ENCODE data around the gene KRTAP4-4.
"Not testable (repeated sequence)": the region's sequence is repeated elsewhere in the genome, so short reads cannot be mapped to it uniquely, and the experiment has no call there.

Gene KRTAP4-4

GRCh38 chr17:41148971-41149651, 11.4 kb downstream of the KRTAP4-4 start:
- DNase-seq (ENCODE audit: low read depth) = not testable (repeated sequence)

GRCh38 chr17:41147531-41148204, 12.9 kb downstream of the KRTAP4-4 start:
- no peak for DNase-seq (ENCODE audit: low read depth)

GRCh38 chr17:41145261-41145660, 15.3 kb downstream of the KRTAP4-4 start:
- DNase-seq (ENCODE audit: low read depth) = no peak

- DNase-seq (ENCODE audit: low read depth) = no peak
These were observed 15.7 kb downstream of the KRTAP4-4 start for GRCh38 chr17:41144846-41145245.

GRCh38 chr17:41141361-41141760, 19.2 kb downstream of the KRTAP4-4 start:
- DNase-seq (ENCODE audit: low read depth) = no peak

DNA sequence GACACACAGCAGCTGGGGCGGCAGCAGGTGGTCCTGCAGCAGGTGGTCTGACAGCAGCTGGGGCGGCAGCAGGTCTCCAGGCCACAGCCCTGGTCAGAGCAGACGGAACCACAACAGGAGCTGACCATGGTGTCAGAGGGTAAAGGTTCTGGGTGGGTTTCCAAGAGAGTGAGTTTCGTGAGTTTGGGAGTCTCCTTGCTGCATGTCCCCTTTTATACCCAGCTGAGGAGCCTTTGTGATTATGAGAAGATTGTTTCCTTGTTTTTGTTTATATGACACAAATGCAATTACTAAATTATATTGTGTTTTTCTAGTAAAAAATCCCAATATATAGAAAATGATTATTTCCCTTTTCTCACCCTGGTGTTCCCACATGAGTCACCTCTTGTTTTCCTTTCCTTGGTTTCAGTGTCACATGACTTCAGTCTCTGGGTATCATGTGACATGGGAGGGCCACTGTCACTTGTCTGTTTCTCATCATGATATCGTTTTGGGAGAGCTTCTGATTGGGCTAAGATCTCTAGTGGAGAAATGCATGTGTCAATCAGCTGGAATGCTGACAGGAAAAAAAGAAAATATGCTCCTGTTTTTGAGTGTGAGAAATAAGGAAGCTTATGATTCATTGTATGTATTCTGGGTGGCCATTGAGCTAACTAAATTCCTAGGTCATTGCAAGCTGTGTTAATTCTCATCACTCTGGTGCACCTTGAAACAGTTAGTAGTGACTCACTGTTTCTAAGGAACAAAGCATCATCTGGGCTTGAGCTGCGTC, 20.0 kb downstream of the KRTAP4-4 start, which contains the start of gene KRTAP4-6:
KRTAP4-6 (minus strand) TSS at position 185 of the 772 bp plus-strand sequence; CDS start at position 128, 57 bp downstream.
- no peak for DNase-seq (ENCODE audit: low read depth)

DNA sequence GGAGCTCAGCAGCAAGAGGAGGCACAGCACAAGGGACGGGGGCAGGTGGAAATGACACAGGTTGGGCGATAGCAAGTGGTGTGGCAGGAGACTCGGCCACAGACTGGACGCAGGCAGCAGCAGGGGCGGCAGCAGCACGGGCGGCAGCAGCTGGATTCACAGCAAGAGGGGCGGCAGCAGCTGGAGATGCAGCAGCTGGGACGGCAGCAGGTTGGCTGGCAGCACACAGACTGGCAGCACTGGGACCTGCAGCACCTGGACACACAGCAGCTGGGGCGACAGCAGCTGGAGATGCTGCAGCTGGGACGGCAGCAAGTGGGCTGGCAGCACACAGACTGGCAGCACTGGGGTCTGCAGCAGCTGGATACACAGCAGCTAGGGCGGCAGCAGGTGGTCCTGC, 20.7 kb downstream of the KRTAP4-4 start:
- not testable (repeated sequence) for DNase-seq (ENCODE audit: low read depth)

DNA sequence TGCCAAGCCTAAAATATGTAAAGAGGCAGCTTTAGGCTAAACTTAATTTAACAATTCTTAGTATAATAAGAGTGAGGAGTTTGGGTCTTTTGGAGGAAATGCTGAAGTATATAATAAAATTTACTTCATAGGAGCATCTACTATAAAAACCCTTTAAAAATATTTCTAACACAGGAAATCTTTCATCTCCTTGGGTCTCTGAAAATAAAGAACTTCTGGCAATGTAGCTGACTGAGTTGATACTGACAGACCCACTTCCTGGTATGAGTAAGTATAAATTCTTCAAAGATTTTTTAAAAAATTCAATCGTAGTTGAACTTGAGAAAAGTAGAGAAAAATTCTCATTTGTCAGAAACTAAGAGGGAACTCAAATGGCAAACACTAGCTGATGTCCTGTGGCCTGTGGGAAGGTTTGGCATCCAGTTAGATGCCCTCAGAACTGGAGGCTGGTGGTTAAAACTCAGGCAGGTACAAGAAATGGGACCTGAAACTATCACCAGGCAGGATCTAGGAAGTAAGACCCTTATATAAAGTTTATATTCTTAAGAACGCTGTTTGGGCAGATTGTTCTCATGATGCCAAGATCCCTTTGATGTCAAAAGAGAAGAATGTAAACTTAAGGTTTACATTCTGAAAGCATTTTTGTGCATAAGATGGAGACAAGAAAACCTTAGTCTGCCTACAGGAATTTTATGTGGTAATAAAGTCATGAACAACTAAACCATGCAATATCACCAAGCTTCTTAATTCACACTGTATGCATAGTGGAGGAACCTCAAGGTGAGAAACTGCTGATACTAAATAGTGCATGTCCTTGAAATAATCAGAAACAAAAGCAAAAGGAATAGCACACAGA, 26.4 kb downstream of the KRTAP4-4 start:
- no peak for DNase-seq (ENCODE audit: low read depth)

- DNase-seq (ENCODE audit: low read depth) = no peak
These were observed 28.6 kb downstream of the KRTAP4-4 start for GRCh38 chr17:41131979-41132378.

DNA sequence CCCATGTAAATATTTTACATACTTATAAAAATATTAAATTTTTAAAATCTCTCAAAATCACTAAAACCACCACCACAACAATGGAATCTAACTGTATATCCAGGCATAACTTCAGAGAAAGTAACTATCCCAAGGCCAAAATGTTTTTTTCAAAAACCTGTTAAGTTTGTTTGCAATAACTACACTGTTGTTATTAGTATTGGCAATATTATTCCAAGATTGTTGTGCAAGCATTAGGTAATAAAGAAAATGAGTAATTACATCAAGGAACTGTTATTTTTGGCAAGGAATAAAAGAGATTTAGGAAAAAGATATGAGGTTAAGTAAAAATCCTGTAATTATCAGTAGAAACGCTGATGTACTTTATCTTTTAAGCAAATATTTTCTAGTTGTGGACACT, 33.2 kb downstream of the KRTAP4-4 start:
- no peak for DNase-seq (ENCODE audit: low read depth)

GRCh38 chr17:41126412-41126811, 34.1 kb downstream of the KRTAP4-4 start:
- no peak for DNase-seq (ENCODE audit: low read depth)

GRCh38 chr17:41125064-41125463, 35.5 kb downstream of the KRTAP4-4 start:
- no peak for DNase-seq (ENCODE audit: low read depth)

- not testable (repeated sequence) for DNase-seq (ENCODE audit: low read depth)
These were observed 36.6 kb downstream of the KRTAP4-4 start, which contains the start of gene KRTAP4-12 for GRCh38 chr17:41123991-41124371. TSS of gene KRTAP4-12 (minus strand) at chr17:41124182. CDS start at chr17:41124122, 60 bp downstream.

- DNase-seq (ENCODE audit: low read depth) = not testable (repeated sequence)
These were observed 37.1 kb downstream of the KRTAP4-4 start for GRCh38 chr17:41123292-41123990.

DNA sequence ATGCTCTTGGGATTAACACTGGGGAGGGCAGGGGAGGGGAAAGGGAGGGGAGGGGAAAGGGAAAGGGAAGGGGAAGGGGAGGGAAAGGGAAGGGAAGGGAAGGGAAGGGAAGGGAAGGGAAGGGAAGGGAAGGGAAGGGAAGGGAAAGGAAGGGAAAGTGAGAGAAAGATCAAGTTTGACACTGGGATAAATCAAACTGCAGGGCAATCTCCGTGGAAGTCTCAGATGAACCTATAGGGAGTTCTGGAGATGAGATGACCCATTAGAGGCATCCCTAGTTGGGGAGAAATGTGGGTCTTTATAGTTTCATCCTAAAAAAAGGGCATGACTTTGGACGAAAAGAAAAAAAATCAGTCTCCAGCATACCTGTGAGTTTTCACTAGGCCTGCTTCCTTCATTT, 38.8 kb downstream of the KRTAP4-4 start:
- DNase-seq (ENCODE audit: low read depth) = no peak

DNA sequence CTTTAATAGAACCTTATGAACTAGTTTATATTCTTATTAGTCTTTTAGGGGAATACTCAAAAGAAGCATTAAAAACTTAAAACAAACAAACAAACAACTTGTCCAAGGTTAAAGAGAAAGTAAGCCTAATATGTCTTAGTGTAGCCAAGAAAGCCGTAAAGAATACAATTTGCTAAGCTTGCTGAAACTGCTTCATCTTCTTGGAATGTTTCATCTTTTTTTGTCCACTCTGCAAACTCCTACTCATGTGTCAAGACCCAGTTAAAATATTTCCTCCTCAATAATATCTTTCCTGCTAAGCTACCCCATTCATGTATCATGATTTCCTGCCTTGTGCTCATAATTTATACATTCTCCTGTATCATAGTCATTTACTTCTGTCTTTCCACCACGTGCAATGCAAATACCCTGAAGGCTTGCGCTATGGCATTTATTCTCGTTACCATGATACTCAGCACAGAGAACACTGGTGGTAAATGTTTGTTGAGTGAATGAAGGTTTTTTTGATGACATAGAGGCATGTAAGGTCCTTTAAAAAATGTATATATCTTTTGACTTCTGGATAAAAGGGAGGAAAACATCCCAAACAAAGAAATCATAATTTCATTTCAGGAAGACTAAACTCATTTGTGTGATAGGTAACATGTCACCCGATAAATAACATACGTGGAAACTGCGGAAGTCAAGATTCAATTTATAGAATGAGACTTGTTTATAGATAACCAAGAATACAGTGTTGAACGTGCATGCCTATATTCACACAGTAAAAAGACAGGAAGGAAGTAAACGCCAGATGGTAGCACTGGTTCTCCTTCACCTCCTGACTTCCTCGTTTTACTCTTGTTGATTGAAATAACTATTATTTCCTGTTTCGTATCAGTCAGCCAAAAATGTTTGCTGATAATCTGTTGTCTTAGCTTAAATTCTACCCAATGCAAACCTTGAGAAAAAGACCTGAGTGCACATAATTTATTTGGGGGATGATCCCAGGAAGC, 40.6 kb downstream of the KRTAP4-4 start:
- DNase-seq (ENCODE audit: low read depth) = not testable (repeated sequence)

GRCh38 chr17:41118721-41119120, 41.8 kb downstream of the KRTAP4-4 start:
- no peak for DNase-seq (ENCODE audit: low read depth)

- DNase-seq (ENCODE audit: low read depth) = not testable (repeated sequence)
These were observed 42.6 kb downstream of the KRTAP4-4 start, which contains the start of gene KRTAP4-11 for GRCh38 chr17:41117846-41118386. TSS of gene KRTAP4-11 (minus strand) at chr17:41118373. CDS start at chr17:41118315, 58 bp downstream.

DNA sequence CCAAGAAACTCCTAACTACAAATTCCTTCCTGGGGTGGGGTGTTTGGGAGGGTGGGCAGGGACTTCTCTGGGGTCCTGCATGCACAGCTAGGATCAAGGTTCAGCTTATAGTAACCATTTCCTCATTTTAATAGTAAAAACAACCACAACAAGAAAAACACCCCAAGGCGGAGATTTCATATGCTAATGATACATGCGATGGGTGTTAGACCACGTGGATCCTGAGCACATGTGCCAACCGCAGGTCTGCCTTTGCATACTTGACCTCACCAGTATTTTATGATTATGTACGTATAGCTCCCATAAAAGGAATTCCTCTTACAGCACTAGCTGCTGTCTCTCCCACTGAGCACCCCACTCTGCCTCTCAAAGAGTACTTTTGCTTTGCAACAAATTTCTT, 44.3 kb downstream of the KRTAP4-4 start:
- DNase-seq (ENCODE audit: low read depth) = no peak

All from T follicular helper cell (primary cell).